IPS-11a (cell line): ENCODE results near the gene SERPINA4.

ENCODE experiments used
- H3K4me3 ChIP-seq: one replicate; pipeline ENCODE4 v1.5.1; 2013; ENCODE audit warnings: low read depth, low read length, control low read depth

The SERPINA4 gene, protein sequence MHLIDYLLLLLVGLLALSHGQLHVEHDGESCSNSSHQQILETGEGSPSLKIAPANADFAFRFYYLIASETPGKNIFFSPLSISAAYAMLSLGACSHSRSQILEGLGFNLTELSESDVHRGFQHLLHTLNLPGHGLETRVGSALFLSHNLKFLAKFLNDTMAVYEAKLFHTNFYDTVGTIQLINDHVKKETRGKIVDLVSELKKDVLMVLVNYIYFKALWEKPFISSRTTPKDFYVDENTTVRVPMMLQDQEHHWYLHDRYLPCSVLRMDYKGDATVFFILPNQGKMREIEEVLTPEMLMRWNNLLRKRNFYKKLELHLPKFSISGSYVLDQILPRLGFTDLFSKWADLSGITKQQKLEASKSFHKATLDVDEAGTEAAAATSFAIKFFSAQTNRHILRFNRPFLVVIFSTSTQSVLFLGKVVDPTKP

DNA sequence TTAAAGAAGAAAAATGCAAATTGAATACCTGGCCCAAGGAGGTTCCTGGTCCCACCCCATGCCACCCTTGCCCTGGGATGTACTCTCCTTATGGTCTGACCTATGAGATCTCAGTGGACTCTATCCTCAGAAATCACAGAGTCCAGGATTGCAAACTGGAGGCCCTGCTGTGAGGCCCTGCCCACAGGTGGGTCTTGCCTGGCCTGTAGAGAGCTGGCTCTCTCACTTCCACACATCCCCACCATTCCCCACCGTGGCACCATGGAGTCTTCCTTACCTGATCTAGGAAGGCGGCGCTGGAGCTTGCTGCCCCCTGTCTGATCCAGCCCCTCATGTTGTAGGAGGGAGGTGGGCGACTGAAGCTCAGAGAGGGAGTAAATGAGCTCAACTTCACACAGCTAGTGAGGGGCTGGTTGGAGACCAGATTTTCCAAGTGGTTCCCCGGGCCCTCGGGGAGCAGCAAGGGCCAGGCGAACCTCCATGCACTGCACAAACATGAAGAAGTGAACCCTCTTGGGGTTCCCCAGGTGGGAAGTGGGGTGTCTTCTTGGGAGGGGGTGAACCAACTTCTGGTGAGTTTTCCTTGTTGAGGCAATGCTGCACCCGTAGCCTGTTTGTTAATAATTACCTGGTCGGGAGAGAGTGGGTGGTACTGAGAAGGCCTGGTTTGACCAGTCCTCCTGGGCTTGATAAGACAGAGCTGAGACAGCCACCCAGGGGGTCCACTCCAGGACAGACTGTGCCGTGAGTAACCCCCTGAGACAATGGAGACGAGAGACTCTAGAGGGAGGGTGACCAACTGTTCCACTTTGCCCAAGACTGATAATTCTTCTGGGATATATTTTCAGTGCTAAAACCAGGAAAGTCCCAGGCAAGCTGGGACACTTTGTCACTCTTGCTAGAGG, at the start of gene SERPINA4:
TSS of gene SERPINA4 (plus strand) at position 692 of the 905 bp plus-strand sequence. CDS start 2,041 bp downstream, outside the sequence.
- H3K4me3 ChIP-seq, result no peak within 1 kb of the TSS

- H3K4me3 ChIP-seq, result no peak overlapping the region
Observed at GRCh38 chr14:94514351-94514750, 46.9 kb upstream of the SERPINA4 start.

- H3K4me3 ChIP-seq, result no peak overlapping the region
Observed at GRCh38 chr14:94515426-94515825, 45.8 kb upstream of the SERPINA4 start.

DNA sequence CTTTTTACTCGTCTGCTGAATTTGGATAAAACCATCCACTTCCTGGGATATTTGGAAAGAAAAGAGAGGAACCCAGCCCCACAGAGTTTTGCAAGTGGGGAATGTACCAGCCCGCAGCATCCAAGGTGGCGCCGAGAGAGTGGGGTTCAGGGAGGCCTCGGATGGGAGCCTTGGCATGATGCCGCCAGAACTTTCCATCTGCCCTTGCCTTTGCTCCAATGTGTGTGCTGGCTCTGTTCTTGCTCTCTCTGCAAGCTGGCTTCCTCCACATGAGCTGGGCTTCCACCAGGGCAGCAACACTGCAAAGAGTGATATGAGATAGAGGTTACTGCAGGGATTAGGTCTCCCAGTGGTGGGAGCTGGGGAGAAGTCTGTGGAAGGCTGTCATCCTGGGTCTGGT, 45.4 kb upstream of the SERPINA4 start:
- H3K4me3 ChIP-seq, result no peak overlapping the region

GRCh38 chr14:94517248-94517640, 44.0 kb upstream of the SERPINA4 start:
- no peak overlapping the region for H3K4me3 ChIP-seq

GRCh38 chr14:94517641-94518257, 43.5 kb upstream of the SERPINA4 start:
- no peak overlapping the region for H3K4me3 ChIP-seq

- H3K4me3 ChIP-seq, result no peak overlapping the region
Observed at GRCh38 chr14:94521375-94522114, 39.7 kb upstream of the SERPINA4 start.

DNA sequence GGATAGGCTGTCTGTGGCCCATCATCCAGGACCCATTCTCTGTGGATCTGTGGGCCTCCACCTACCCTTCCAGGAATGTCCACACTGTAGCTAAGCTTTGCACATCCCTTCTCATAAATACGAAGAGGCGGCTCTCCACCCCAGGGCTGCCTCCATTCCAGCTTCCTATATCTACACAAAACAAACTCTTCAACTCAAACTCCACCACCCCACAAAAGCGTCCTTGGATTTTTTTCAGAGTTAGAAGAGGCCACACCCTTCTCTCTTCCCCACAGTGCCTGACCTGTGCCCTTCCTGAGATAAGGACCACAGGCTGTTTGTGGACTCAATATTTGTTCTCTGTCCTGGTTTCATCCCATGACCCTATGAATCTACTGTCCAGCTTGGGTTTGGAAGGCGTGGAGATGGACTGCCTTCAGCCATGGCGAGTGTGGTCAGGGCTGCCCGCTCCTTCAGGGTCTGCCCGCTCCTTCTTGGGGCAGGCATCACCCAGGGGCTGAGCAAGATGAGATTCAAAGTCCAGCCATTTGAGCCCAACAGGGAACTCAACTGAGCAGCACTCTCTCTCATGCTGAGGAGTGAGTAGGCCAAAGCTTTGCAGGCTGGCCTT, 39.0 kb upstream of the SERPINA4 start:
- H3K4me3 ChIP-seq, result no peak overlapping the region

DNA sequence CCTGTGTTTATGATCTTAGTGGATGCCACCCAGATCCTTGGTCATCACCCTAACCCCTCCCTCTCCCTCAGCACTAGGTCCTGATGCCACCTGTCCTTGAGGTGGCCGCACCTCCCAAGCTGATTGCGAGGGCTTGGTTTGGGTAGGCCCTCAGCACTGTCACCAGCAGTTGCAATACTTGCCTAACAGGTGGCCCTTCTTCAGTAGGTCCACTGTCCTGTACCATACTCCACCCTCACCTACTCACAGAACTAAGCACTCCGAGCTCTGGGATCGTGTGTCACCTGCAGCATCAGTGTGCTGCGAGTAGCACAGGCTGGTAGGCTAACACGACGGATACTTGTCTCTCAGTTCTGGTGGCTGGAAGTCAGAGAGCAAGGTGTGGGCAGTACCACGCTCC, 38.0 kb upstream of the SERPINA4 start:
- no peak overlapping the region for H3K4me3 ChIP-seq

GRCh38 chr14:94524093-94524492, 37.1 kb upstream of the SERPINA4 start:
- H3K4me3 ChIP-seq, result no peak overlapping the region

GRCh38 chr14:94531187-94531586, 30.1 kb upstream of the SERPINA4 start:
- no peak overlapping the region for H3K4me3 ChIP-seq

DNA sequence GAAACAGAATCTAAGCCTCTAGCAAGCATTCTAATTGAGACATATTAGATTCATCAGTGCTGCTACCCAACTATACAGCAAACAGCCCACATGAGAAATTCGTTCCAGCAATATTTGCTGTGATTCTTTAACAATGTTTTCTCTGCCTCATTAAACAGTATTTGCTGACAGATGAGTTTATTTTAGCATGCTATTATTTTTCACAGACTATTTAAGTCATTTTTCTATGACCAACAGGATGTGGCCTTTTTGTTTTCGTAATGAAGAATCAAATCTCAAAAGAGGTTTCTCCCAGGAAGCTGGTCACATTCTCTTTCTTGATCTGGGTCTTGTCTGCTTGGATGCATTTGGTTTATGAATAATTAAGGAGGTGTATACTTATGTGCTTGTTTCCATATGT, 28.8 kb upstream of the SERPINA4 start:
- no peak overlapping the region for H3K4me3 ChIP-seq

DNA sequence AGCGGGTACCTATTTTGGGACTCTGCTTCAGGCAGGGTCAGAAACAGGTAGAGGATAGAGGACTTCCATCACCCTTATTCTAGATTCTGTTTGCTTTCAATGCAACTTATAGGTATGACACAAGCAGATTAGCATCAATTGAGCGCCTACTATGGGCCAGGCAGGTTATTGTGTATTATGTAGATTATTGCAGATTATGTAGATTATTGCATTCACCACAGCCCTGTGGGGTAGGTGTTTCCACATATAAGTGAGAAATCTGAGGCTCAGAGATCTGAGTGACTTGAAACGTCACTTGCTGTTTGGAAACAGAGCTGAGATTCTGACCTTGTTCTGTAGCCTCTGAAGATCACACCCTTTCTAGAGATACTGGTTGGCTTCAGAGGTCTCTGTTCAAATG, 25.7 kb upstream of the SERPINA4 start:
- H3K4me3 ChIP-seq, result no peak overlapping the region

- H3K4me3 ChIP-seq, result no peak overlapping the region
Observed at GRCh38 chr14:94536836-94537235, 24.4 kb upstream of the SERPINA4 start.

- no peak overlapping the region for H3K4me3 ChIP-seq
Observed at GRCh38 chr14:94538070-94538740, 23.0 kb upstream of the SERPINA4 start.

DNA sequence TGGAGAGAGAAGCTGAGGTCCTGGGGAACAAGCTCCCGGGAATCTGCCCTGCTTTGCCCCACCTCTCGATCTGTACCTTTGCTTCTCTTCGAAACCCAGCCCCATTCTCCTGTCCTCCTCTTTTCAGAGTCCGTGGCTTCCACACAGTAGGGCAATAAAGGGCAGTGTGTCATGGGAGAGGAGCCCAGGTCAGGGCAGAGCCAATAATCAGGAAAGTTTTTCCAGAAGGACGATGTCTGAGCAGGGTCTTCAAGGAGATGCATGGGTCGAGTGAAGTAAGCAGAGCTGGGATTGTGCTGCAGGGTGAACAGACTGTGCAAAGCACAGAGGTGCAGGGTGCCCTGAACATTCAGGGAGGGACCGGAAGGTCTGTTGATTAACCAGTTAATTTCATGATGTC, 22.1 kb upstream of the SERPINA4 start:
- no peak overlapping the region for H3K4me3 ChIP-seq

GRCh38 chr14:94540031-94540794, 21.0 kb upstream of the SERPINA4 start:
- no peak overlapping the region for H3K4me3 ChIP-seq

DNA sequence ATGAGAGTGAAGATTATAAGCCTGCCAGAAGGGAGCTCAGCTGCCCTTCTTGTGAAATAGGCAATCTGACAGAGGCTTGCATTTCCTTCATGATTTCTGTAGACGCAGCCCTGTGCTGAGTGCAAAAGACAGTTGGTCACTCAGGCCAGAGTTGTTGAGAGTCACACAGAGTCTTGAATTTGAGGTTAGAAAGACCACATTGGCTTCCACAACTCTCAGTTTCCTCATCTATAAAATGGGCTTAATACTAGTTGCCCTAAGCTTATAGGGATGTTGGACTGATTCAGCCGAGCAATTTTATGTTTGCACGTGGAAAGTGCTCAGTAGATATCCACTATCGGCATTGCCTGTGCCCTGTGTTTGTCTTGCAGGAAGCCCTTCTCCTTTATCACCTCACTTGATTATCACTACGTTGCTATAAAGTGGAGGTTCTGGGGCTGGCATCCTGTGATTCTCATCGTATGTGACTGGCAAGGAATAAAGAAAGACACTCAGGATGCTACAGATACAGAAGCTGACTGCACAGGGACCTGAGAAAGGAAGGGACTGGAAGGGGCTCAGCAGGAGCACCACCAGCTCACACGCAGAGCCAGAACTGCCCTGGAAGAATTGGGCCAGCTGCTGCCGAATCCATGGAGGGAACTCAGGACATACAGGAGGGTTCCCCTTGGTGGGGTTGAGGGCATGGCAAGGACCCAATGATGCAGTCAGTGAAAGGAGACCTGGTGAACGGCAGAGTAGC, 19.8 kb upstream of the SERPINA4 start:
- H3K4me3 ChIP-seq, result no peak overlapping the region
